Femur (tissue), 1 donor: ENCODE data around the gene CSDE1.

ENCODE experiments used
- DNase-seq: peaks from one replicate; pipeline ENCODE4 v3.0.0-alpha.2; 2017

Gene CSDE1

GRCh38 chr1:114746450-114747121 is 11.2 kb downstream of the CSDE1 start:
- no peak for DNase-seq

DNA sequence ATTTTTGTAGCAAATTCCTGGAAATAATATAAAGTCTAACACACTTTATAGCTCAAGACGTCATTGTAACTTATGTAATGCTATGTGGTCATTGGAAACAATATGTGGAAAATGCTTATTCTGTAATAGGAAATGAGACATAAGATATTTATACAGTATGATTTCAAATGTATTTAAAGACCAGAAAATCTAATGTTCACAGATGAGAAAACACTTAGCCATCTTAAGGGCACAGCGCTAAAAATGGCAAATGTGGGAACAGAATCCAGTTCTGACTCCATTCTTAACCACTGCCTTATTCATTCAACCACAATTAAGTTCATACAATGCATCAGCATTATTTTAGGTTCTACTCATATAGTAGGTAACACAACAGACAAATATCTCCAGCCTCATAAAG is 12.5 kb downstream of the CSDE1 start:
- DNase-seq, result no peak

DNA sequence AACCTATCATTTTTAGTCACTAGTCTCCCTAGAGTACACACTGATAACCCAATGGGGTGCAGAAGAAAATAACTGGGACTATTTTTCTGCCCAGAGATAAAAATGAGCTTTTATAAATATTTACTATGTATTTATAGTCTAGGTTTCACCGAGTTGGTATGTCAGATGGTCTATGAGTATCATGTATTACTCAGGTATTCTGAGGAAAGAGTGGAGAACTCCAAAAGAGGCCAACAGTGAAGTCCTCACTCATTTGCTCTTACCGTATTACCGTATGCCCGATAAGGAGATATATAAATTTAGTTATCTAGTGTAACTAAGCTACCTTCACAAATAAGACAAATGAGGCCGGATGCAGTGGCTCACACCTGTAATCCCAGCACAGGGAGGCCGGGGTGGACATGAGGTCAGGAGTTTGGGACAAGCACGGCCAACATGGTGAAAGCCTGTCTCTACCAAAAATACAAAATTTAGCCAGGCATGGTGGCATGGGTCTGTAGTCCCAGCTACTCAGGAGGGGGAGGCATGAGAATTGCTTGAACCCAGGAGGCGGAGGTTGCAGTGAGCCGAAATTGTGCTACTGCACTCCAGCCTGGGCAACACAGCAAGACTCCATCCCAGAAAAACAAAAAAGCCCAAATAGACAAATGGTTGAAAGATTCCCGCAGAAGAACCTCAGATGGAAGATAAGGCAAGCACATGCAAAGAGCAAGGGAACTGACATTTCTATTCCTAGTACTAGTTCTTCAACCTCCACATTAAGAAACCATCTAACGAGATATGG is 15.6 kb downstream of the CSDE1 start:
- no peak for DNase-seq

GRCh38 chr1:114740331-114740730 is 17.5 kb downstream of the CSDE1 start:
- no peak for DNase-seq

GRCh38 chr1:114737314-114737849 is 20.4 kb downstream of the CSDE1 start:
- no peak for DNase-seq

DNA sequence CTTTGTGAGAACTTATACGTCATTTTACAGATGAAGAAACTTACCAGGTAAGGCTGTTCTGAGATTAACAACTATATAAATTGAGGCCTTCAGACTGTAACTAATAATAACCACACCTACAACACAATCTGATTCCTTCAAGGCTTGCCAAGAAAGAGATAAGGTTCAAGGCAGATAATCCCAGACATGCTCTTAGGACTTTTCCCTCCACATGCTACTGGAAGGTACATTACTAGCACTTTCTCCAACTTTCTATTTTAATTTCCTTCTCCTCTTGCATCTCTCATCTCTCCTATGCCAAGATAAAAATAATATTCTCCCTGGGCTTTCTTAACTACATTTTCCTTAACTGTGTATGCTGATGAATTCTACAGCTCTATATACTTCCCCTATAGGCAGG is 22.3 kb downstream of the CSDE1 start:
- DNase-seq, result no peak

- DNase-seq, result no peak
Measured at GRCh38 chr1:114729782-114730181, 28.0 kb downstream of the CSDE1 start.

DNA sequence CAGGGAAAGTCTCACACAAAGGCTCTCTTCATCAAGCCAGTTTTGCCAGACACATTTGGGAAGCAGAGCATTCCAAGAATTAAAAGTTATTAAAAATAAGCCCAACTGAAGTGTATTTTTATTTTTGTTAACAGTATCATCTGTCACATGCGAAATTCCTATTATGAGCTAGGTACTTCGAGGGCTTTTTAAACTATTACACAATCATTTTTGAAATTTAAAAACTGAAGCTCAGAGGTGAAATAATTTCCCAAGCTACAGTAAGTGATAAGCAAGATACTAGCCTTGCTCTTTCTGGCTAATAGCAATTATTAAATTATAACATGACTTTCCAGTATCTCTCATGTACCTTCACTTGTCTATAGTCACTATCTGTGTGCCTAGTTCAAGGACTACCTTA is 29.2 kb downstream of the CSDE1 start:
- no peak for DNase-seq

DNA sequence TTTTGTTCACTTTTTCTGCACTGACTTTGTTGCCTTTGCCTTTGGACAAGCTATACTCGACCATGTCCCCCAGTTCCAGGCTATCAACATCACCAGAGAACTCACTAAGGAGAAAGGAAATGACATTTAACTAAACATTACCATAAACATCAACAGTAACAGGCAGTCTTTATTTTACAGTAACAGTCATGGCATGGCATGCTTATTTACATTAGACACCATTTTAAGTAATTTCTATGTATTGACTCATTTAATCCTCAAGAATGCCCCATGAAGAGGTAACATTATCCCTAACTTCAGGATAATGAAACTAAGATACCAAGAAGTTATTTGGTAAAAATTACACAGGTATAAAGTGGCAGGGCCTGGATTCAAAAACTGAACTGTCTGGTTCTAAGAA is 32.6 kb downstream of the CSDE1 start:
- DNase-seq, result no peak

- no peak for DNase-seq
Measured at GRCh38 chr1:114723915-114724314, 33.9 kb downstream of the CSDE1 start.

DNA sequence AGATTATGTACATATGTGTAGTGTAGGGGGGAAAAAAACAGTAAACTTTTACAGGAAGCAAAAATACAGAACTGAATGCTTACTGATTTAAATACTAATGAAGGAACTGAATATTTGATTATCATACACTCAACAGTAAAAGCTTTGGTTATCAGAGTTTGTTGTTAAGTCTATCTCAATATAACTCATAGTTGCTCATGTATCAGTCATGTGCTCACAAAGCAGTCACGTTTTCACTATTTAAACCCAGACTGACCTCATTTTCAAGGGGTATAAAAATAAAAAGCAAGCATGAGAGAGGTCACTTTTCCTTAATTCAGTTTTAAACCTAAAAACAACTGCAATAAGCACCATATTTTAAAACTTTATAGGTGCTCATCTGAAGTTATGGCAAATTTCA is 34.3 kb downstream of the CSDE1 start:
- no peak for DNase-seq

GRCh38 chr1:114720492-114720891 is 37.3 kb downstream of the CSDE1 start:
- DNase-seq, result no peak

DNA sequence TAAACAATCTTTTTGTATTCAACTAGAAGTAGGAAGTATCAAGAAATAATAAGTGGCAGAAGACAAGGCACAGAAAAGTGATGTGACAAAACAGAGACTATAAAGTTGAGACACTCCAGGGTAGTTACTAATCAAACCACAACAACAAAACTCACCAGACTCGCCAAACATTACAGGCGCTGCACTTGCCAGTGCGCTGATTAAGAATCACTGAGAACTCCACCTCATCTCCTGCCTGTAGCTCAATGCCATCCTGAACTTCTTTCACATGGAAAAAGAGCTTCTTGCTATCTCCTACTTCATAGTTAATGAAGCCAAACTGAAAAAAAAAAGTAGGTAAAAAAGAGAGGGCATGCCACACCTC is 38.4 kb downstream of the CSDE1 start:
- DNase-seq, result no peak

DNA sequence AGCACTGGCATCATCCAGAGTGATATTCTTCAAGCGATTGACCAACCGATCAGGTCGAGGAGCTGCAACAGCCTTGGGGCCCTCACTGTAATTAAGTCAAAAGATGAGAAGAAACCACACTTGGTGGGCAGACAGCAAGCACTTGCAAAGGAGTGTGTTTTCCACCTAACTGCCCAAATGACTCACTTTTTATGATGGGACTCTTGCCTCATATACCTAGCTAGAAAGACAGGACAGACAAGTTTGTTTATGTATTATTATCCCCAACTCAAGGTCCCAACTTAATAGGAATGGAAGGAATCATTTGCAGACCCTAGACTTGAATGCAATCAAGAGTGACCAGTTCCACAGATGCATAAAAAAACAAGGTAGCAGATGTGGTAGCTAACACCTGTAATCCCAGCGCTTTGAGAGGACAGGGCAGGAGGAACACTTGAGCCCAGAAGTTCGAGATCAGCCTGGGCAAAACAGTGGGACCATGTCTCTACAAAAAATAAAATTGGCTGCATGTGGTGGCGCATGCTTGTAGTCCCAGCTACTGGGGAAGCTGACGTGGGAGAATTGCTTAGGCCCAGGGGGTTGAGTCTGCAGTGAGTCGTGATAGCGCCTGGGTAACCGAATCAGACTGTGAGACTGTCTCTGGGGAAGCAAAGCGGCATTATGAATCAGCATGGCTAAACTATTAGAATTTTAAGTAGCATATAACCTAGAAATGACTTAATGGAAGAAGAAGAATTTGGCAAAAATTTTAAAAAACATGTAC is 38.9 kb downstream of the CSDE1 start:
- DNase-seq, result no peak

- peak; percentile 97 for DNase-seq
Measured at GRCh38 chr1:114716304-114717170, 41.2 kb downstream of the CSDE1 start, which contains the start of gene NRAS. Gene NRAS, minus strand, starts transcription at chr1:114716771. Its CDS starts 611 bp downstream, at chr1:114716160.

- no peak for DNase-seq
Measured at GRCh38 chr1:114715952-114716303, 41.9 kb downstream of the CSDE1 start.

DNA sequence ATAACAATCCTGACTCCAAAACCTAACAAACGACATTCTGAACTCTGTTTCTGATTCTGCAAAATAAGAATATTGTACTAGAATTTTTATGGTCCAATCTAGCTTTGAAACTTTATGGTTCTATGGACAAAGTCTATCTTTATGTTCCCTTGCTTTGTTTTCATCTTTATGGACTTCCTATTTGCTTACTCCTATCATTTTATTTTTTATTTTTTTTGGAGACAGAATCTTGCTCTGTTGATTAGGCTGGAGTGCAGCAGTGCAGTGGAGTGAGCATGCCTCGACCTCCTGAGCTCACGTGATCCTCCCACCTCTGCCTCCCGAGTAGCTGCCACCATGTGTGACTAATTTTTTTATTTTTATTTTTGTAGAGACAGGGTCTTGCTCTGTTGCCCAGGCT is 44.8 kb downstream of the CSDE1 start:
- DNase-seq, result no peak

- DNase-seq, result no peak
Measured at GRCh38 chr1:114710360-114710759, 47.4 kb downstream of the CSDE1 start.

GRCh38 chr1:114707604-114708003 is 50.2 kb downstream of the CSDE1 start:
- DNase-seq, result no peak

DNA sequence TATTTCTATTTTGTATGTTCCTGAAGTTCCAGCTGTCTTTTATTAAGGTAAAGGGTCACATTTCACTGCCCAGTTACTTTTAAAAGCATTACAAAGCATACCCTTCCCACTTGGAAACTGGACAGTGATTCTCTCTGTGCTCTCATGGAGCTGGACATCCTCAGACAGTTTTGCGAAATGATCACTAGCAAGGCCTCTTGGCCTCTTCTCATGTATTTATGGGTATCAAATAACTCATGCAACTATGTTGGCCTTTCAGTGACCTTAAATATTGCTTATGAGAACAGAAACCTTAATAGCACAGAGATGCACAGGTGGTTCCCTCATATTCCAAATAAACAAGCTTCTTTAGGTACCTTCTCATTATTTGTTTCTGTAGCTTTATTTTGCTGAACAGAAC is 54.5 kb downstream of the CSDE1 start:
- no peak for DNase-seq

GRCh38 chr1:114702737-114703136 is 55.0 kb downstream of the CSDE1 start:
- no peak for DNase-seq

DNA sequence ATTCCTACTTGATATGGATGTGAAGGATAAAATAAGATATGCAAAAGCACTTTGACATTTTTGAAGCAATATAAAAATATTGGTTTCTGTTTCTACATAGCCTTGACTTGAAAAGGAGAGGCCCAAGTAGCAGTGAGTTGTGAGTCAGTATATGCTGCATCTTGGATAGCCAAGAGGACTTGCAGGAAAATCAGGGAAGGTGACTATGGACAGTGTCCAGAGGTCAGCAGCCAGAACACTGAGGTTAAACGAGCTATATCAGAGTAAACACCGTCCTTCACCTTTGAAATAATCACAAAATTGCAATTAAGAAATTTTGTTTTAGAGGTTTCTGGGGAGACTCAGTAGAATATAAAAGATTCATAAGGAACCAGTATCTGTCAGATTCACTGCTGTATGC is 55.9 kb downstream of the CSDE1 start:
- no peak for DNase-seq
